GM18873 (cell line): ENCODE measurements around the gene ARSJ.

ENCODE experiments used
- ATAC-seq: cut with Tn5 transposase; IDR thresholded peaks from one replicate; pipeline ENCODE4 v1.9.1; 2021; ENCODE audit warnings: mild to moderate bottlenecking, moderate library complexity, moderate number of reproducible peaks; ENCODE audit not compliant: unreplicated experiment, low FRiP score

Gene ARSJ

GRCh38 chr4:113905301-113905700, 74.1 kb downstream of the ARSJ start:
- no peak for ATAC-seq

GRCh38 chr4:113904877-113905276, 74.6 kb downstream of the ARSJ start:
- no peak for ATAC-seq

- peak; percentile 48 for ATAC-seq
These were observed 77.3 kb downstream of the ARSJ start for GRCh38 chr4:113901994-113902787.

DNA sequence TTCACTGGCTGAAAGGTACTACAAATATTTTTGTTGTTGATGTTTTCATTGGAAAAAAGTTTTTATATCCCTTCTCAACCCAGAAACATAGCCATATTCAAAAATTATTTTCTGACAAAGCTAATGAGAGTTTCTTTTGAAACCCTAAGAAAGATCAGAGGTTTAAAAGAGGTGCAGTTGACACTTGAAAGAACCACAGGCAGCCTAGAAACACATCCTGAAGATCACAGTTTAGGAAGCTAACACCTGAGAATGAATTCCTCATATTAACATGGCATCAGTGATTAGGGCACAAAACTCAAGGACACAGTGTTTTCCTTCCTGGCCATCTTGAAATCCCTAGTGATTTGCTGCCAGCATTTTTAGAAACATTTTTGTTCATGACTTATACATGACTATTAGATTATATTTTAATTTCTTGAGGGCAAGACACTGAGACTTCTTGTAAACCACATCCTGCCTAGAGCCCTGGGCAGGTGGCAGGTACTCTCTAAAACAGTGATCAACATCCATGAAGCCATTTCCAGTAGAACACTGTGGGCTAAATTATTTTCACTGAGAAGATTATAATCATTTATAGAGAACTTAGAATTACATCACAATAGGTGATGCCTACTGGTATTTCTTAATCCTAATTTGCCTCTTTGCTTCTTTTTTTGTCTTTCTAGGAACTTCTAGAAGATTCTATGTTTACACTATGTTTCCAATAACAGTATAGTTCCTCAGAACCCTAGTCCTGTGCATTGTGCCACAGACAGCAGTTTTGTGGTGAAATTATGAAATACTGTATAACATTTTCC, 80.0 kb downstream of the ARSJ start:
- peak; percentile 90 for ATAC-seq

DNA sequence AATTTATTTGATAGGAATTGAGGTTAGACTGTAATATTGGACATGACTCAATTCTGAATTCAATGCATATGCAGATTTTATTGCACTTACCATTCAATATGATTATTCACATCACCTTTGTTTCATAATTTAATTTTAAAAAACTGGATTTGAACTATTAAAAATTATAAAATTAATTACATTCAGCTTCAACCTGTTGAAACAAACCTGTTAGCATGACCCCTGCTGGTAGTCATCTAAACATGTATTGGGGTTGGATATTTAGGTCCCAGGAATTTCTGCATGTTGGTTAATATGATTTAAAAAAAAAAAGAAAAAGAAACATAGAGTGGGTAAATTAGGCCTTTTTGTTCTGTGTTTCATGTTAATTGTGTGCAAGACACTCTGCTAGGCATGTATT, 85.9 kb downstream of the ARSJ start:
- ATAC-seq: no peak

DNA sequence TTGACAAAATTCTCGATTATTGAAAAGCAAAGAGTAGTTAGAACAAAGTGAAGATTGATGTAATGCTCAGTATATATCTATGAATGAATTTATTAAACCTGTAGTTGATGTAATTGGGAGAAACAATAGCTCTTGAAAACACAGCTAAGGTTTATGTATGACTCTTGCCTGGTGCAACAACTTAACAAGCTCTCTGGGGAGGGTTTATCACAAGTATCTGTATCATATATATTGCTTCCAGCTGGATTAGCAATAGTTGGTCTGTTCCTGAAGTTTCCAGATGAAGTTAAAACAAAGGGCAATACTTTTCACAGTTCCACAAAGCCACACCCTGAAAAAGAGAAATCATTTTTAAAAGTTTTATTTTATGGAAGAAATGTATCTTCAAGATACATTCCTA, 91.4 kb downstream of the ARSJ start:
- ATAC-seq: no peak

GRCh38 chr4:113885291-113885690, 94.2 kb downstream of the ARSJ start:
- ATAC-seq: no peak

DNA sequence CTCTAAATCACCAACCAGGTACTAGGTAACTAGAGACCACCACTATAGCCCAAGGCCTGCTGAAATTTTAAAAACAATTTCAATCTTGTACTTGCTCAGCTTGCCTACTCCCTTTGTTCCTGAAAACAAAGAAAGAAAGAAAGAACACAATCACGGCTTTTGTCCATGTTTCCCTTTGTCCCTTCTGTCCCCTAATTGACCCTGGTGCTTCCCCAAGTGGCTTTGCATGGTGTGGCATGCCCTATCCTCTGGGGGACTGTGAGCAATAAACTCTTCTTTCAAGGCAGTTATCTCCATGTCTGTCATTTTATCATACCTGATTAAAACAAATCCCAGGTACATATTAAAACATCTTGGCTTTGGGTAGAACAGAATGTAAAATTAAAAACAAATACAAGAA, 94.8 kb downstream of the ARSJ start:
- no peak for ATAC-seq

DNA sequence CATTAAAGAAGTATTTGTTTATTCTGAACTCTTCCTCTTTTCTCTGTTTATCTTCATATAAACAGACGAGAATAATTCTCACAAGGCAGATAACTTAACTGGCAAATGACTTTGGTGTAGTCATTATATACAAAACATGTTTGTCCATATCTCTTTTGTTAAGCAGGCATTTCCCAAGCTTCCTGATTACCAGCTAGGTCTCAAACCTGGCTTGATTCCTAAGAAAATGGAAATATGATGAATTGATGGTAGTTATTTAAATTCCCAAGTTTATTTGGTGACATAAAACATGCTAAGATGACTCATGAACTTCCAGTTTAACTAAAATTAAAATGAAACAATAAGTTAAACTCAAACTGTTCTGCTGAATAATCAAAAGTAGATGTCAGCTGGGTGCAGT, 96.8 kb downstream of the ARSJ start:
- ATAC-seq: no peak

DNA sequence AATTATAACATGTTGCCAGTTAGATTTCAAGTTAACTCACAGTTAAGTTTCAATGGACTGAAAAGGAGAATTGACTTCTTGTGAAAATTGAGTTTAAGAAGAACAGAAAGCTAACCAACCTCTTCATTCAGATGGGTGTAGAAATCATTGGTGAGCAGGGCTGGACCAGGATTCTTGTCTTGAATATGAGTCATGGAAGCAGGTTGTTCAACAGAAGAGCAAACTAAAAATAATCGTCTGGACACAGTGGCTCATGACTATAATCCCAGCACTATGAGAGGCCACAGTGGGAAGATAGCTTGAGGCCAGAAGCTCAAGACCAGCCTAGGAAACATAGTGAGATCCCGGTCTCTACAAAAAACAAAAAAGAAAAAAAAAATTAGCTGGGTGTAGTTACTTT, 98.2 kb downstream of the ARSJ start:
- no peak for ATAC-seq

DNA sequence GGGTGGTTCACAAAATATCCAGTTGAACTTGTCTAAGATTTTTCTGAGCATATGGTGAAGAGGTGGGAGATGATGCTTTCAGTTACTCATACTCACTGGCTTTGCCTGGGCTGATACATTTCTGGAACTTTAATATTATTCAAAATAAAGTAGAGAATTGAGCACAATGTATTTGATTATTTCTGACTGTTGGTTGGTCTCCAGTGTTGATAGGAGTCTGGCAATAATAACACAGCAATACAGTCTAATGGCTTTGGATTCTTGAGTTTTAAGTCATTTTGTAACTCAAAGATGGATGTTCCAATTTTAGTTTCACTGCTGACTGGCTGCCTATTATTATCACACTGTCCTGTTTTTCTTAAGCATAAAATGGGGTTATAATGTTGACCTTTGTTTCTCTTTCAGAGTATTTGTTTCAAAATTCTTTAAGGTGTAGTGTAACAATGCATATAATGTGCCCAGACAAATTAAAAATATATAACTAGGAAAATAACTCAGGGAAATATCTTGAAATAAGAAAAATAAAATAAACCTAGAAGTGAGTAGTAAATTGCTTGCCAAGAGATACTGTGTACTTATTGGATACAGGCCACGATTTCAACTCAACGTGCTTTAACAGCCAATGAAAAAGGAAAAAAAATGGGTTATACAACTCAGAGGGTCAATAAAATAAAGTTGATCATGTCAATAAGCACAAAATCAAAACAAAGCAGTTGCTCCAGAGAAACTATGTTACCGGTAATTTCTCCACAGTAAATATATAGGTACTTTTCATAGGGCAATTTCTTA, 99.0 kb downstream of the ARSJ start:
- ATAC-seq: no peak

GRCh38 chr4:113878668-113879067, 100.8 kb downstream of the ARSJ start:
- ATAC-seq: no peak

DNA sequence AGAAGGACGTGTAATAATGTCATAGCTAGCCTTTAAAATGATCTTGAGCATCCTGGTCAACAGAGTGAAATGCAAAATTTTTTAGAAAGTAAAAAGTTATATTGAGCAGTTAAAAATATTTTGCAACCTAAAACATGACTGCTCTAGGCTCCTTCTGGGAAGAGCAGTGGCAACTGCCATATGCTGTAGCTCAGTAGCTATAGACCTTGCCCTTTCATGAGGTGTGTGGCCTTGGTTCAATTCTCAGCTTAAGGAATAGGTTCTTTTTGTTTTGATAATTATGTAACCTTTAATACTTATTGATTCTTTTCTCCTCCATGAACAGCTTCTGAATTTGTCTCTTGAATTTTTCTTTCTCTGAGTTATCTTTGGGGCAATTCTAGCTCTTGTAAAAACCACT, 105.0 kb downstream of the ARSJ start:
- ATAC-seq: no peak

- ATAC-seq: no peak
These were observed 105.9 kb downstream of the ARSJ start for GRCh38 chr4:113873508-113873907.

DNA sequence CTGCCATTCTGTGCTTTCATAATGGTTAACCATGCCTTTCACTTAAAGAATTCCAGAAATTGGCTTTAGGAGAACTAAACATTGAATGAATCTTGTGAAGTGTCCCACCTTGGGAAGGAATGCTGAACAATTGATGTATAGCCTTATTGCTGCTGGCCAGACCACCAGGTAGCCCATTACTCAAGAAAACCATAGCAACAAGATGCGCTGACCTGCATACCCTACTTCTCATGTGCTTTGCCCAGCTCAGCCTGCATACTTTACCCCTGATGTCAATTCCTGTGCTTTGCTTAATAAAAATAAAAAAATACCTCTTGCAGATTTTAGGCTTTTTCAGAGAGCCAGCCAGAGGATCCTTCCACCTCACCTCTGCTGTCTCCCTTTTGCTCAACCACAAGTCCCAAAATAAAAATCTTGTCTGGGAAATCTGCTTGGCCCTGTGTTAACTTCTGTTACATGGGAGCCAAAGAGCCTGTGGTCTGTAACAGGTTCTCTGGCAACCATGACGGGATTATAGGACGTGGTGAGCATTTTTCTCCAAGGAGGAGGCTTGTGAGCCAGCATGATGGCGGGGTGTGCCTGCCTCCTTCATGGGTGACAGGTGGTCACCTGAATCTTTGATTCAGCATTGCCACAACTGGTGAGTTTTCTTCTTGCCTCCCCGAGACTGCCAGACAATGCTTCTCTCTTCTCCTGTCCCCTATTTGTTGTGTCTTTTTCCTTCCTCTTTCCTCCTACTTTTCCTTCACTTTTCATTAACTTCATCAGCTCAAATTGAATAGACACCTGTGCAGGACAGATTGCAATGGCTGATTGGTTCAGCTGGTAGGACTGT, 106.8 kb downstream of the ARSJ start:
- ATAC-seq: no peak

DNA sequence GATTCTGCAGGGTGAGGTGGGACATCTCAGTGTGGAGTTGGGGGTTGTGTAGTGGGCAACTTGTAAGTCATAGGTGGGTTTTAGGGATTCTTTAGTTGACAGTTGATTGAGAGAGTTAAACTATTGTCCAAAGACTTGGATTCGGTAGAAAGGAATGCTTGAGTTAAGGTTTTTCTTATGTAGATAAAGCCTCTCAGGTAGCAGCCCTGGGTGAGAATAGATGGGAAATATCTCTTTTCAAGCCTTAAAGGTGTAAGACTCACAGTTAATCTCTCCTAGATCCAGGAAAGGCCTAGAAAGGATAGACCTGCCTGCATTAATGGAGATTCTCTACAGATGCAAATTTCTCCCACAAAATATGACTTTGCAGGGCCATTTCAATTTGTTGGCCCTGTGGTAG, 108.4 kb downstream of the ARSJ start:
- ATAC-seq: no peak

- peak; percentile 91 for ATAC-seq
These were observed 109.6 kb downstream of the ARSJ start for GRCh38 chr4:113869743-113870375.

- ATAC-seq: no peak
These were observed 112.8 kb downstream of the ARSJ start for GRCh38 chr4:113866611-113867010.

DNA sequence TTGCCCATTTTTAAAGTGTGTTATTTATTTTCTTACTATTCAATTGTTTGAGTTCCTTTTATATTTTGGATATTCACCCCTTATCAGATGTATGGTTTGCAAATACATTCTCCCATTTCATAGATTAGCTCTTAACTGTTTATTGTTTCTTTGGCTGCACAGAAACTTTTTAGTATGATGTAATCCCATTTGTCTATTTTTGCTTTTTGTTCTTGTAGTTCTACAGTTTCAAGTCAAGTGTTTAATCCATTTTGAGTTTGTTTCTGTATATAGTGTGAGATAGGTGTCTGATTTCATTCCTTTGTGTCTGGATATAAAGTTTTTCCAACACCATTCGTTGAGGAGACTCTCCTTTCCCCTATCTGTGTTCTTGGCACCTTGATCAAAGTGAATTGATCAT, 120.5 kb downstream of the ARSJ start:
- no peak for ATAC-seq

DNA sequence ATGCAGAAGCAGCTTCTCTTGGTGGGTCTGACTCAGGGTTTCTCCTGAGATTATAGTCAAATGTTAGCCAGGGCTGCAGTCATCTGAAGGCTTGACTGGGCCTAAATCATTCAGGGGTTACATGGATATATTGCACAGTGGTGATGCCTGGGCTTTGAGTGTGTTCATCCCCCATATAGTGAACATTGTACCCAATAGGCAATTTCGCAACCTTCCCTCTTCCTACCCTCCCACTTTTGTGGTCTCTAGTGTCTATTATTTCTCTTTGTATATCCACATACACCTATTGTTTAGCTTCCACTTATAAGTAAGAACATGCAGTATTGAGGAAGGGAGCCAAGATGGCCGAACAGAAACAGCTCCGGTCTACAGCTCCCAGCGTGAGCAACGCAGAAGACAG, 127.6 kb downstream of the ARSJ start:
- ATAC-seq: no peak
